AG04449 (cell line): Measurements from ENCODE around the gene IPMK.
"Not testable (repeated sequence)": the region's sequence is repeated elsewhere in the genome, so short reads cannot be mapped to it uniquely, and the experiment has no call there.

Source experiments
- CTCF ChIA-PET: fragments of 350-600 bp; formaldehyde crosslinking; extraction: SDS; loops from one replicate; lab custom pipeline; 2021; ENCODE audit warnings: antibody characterized with exemption; lab: Yijun Ruan, JAX
- POLR2A ChIA-PET: fragments of 400-600, 350-600 bp; formaldehyde crosslinking; extraction: SDS; loops from one replicate; lab custom pipeline; 2020; ENCODE audit warnings: antibody characterized with exemption, inconsistent platforms; lab: Yijun Ruan, JAX
- DNase-seq: peaks from one replicate; pipeline ENCODE4 v3.0.0-alpha.2; 2010; ENCODE audit warnings: low read depth, low spot score
- H3K4me3 ChIP-seq: 2 replicates; pipeline ENCODE4 v1.5.1; 2011; ENCODE audit warnings: low read depth, mild to moderate bottlenecking, control low read depth, low read length
- TF ChIP-seq, protein P1 (sequence below): IDR thresholded peaks from one replicate; pipeline ENCODE4 v1.5.1; 2011; ENCODE audit warnings: mild to moderate bottlenecking, moderate library complexity, low read length, control low read depth, inconsistent platforms; ENCODE audit not compliant: insufficient read depth; ENCODE audit errors: missing control alignments

IPMK gene

DNA sequence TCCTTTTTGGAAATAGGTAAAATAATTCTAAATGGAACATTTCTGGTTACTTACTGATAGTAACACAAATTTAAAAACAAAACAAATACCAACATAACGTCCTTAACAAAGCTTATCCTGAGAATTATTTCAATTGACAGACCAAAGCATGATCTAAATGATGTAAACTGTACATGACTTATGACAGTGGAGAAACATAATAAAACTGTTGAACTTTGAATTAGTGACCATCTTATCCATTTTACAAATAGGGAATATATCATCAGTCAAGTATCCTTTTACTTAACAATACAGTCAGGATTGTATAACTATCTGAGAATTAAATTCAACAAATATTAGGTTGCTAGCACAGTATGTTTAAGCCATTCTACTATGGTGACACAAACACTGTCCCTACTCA, 2.4 kb downstream of the IPMK start:
- CTCF ChIA-PET, result no interaction called here
- no peak for DNase-seq
- TF ChIP-seq, protein P1, sequence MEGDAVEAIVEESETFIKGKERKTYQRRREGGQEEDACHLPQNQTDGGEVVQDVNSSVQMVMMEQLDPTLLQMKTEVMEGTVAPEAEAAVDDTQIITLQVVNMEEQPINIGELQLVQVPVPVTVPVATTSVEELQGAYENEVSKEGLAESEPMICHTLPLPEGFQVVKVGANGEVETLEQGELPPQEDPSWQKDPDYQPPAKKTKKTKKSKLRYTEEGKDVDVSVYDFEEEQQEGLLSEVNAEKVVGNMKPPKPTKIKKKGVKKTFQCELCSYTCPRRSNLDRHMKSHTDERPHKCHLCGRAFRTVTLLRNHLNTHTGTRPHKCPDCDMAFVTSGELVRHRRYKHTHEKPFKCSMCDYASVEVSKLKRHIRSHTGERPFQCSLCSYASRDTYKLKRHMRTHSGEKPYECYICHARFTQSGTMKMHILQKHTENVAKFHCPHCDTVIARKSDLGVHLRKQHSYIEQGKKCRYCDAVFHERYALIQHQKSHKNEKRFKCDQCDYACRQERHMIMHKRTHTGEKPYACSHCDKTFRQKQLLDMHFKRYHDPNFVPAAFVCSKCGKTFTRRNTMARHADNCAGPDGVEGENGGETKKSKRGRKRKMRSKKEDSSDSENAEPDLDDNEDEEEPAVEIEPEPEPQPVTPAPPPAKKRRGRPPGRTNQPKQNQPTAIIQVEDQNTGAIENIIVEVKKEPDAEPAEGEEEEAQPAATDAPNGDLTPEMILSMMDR, result no peak
- POLR2A ChIA-PET, result no interaction called here
- no peak overlapping the region for H3K4me3 ChIP-seq

DNA sequence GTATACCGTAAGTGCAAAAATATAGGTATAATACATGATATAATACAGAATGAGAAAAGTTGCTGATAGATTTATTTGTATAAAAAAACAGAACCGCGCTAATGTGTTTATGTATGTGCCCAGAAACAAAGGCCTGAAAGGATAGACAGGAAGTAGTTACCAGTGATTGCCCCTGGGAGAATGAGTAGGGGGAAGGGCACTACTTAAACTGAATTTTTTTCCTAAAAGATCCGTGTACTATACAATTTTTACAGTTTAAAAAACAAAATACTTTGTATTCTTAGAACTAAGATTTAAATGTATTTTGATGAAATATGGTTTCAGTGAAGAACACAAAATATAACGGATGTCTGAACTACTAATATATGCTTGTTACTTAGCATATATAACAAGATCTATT, 2.9 kb downstream of the IPMK start:
- no peak overlapping the region for H3K4me3 ChIP-seq
- ChIA-PET POLR2A (no interaction called here), CTCF (no interaction called here)
- DNase-seq, result no peak
- TF ChIP-seq, protein P1, result no peak

DNA sequence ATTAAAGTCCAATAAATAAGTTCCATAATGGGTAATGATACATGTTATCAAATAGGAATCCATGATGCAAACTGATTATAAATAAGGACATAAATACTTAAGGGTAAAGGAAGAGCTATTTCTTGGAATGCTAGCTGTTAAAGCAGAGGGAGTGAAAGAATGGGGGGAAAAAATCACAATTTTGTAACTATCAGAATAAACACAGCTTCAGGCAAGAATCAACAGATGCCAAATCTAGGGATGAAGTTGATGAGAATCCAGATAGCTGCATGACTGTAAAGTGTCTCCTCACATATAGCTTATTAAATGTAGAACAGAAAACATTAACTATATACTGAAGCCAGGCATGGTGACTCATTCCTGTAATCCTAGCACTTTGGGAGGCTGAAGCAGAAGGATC, 4.9 kb downstream of the IPMK start:
- TF ChIP-seq, protein P1, result no peak
- ChIA-PET POLR2A (no interaction called here), CTCF (interaction anchor here (1.5 kb wide), 1 partner anchor 85 kb away, joined by 3 read pairs; no protein-coding TSS in a partner anchor)
- no peak overlapping the region for H3K4me3 ChIP-seq
- no peak for DNase-seq

DNA sequence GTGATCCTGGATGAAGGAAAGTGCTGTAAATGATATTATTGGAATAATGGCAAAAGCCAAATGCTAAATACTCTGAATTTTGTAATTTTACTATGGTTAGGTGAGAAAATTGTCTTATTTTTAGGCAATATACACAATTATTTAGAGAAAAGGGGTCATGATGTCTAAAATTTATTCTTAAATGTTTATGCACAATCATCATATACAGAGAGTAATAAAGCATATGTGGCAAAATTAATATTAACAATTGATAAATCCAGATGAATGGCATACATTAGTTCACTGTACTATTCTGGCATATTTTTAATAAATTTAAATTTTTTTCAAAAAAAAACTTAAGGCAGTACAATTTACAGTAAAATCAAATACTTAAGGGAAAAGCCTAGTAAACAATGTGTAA, 7.4 kb downstream of the IPMK start:
- ChIA-PET POLR2A (no interaction called here), CTCF (no interaction called here)
- TF ChIP-seq, protein P1, result no peak
- no peak for DNase-seq
- H3K4me3 ChIP-seq, result no peak overlapping the region

DNA sequence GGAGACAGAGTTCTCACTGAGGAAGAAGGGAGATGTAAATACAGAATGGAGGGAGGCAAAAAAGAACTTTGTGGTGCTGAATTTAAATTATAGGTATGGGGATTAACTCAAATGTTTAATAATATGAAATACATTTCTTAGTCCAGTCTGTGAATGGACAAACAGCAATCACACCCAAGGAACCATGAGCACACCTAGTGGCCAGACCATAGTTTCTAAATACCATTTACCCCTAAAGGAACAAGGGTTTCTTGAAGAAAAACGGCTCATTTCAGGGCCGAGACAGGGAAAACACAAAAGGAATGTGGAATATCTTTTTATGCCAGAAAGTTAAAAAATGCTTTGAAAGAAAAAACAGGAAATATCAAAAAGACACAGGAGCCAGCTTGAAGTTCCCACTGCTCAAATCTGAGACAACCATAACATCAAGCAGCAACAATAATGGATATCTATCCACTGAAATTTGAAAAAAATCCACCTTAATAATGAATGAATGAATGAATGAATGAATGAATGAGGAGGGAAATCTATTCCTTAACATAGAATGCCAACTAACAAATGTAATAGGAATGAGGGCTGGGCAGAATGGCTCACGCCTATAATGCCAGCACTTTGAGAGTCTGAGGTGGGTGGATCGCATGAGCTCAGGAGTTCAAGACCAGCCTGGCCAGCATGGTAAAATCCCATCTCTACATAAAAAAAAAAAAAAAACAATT, 8.6 kb downstream of the IPMK start:
- TF ChIP-seq, protein P1, result no peak
- POLR2A ChIA-PET, result no interaction called here

DNA sequence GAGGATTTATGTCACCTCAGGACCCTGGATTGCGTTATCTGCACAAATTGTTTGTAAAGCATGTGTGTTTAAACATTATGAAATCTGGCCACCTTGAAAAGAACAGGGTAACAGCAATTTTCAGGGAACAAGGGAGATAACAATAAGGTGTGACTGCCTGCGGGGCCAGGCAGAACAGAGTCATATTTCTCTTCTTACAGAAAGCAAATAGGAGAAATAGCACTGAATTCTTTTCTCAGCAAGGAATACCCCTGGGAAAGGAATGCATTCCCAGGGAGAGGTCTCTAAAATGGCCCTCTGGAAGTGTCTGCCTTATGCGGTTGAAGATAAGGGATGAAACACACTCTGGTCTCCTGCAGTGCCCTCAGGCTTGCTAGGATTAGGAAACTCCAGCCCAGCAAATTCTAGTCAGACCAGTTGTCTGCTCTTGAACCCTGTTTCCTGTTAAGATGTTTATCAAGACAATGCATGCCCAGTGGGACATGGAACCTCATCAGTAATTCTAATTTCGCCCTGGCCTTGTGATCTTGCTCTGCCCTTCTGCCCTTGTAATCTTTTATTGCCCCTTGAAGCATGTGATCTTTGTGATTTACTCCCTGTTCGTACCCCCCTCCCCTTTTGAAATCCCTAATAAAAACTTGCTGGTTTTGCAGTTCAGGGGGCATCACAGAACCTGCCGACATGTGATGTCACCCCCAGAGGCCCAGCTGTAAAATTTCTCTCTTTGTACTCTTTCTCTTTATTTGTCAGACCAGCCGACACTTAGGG, 11.5 kb downstream of the IPMK start:
- POLR2A ChIA-PET, CTCF ChIA-PET: not testable (repeated sequence)

More for the DNA sequence above, 8.6 kb downstream of the IPMK start:
- no peak overlapping the region for H3K4me3 ChIP-seq
- CTCF ChIA-PET, result no interaction called here
- no peak for DNase-seq

More for the DNA sequence above, 11.5 kb downstream of the IPMK start:
- DNase-seq, H3K4me3 ChIP-seq: not testable (repeated sequence)
